Stimulated activated CD4-positive, alpha-beta T cell treated with anti-CD3 and anti-CD28 coated beads, Interleukin-12 subunit alpha, Interleukin-12 subunit beta, amount 100 ng/mL, for 24 hours (primary cell): ENCODE data around the gene MRPL20.
"Not testable (repeated sequence)": the region's sequence is repeated elsewhere in the genome, so short reads cannot be mapped to it uniquely, and the experiment has no call there.

ENCODE experiments used
- DNase-seq, 2 experiments: peaks; one replicate each; pipeline ENCODE4 v3.0.0-alpha.2; 2020; ENCODE audit warnings: low read depth in 2 of 2

The MRPL20 gene

DNA sequence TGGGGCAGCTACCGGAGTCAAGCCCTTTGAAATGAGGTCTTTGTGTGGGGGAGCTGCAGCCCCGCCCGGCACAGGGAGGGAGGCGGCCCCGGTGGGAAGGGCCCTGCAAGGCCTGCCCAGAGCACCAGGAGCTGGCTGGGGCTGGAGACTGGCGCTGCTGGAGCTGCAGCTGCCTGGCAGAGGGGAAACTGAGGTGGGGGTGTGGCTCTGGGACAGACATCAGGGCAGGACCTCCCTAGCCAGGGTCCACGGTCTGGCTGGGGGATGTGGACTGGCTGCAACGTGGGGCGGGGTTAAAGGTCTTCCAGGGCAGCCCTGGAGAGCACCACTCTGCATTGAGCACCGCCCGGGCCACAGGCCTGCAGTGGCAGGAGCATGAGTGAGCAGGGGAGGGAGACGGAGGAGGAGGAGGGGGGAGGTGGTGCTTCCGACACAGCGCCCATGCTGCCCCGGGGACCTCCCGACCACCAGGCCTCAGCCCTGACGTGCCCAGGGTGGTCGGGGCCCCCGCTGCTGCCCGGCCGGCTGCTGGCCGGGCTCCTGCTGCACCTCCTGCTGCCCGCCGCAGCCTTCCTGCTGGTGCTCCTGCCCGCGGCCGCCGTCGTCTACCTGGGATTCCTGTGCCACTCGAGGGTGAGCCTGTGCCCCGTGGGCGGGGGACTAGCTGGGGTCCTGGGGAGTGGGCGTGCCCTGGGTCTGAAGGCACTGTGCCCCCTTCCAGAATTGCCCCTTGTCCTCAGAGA lies 18.8 kb upstream of the MRPL20 start:
- DNase-seq, result no peak

DNA sequence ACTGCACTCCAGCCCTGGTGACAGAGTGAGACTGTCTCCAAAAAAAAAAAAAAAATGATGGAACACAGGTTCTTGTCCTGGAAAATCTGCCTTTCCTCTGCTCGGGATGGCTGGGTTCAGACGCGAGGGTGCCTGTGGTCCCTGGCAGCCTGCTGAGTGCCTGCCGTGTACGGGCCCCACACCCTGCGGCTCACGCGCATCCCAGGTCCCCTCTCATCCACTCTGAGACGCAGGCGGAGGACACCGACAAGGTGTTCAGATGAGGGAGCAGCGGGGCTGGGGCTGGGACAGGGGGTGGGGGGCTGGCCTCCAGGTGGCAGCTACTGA lies 18.3 kb upstream of the MRPL20 start:
- no peak for DNase-seq

DNA sequence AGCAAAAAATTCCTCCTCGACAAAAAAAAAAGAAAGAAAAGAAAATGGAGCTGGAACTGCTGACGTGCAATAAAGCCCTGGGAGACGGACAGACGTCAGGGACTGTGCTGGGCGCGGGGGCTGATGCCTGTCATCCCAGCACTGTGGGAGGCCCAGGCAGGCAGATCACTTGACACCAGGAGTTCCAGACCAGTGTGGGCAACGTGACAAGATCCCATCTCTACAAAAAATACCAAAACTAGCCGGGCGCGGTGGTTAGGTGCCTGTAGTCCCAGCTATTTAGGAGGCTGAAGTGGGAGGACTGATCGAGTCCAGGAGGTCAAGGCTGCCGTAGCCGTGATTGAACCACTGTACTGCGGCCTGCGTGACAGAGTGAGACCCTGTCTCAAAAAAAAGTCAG lies 17.6 kb upstream of the MRPL20 start:
- no peak for DNase-seq

DNA sequence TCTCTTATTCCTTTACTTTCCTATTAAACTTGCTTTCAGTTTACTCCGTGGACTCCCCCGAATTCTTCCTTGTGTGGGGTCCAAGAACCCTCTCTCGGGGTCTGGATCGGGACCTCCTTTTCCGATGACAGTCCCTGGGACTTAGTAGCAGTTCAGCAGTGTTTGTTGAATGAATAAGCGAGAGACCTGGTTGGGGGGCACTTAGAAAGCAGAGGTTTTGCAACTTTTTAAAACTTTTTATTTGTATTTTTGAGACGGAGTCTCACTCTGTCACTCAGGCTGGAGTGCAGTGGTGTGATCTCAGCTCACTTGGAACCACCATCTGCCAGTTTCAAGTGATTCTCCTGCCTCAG lies 16.1 kb upstream of the MRPL20 start:
- no peak for DNase-seq

DNA sequence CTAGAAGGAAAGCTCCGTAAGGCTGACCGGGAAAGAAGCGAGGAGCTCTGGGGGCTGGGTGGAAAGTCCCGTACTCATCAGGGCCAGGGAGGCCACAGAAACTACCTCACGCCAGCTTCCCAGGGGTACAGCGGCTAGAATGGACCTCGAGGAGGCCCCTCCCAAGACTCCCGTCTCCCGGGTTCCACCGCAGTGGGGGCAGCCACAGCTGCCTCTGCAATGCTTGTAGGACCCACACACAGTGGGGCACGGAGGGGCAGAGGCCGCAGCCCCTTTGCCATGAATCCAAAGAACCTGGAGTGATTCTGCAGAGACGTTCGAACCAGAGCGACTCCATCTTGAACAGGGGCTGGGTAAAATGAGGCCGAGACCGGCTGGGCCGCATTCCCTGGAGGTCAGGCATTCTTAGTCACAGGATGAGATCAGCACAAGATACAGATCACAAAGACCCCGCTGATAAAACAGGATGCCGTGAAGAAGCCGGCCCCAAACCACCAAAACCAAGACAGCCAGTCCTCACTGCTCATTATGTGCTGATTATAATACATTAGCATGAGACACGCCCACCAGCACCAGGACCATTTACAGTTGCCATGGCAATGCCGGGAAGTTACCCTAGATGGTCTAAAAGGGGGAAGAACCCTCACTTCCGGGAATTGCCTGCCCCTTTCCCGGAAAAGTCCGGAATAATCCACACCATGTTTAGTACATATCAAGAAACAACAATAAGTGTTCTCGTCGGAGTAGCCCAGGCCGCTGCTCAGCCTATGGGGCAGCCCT lies 15.6 kb upstream of the MRPL20 start:
- no peak for DNase-seq

DNA sequence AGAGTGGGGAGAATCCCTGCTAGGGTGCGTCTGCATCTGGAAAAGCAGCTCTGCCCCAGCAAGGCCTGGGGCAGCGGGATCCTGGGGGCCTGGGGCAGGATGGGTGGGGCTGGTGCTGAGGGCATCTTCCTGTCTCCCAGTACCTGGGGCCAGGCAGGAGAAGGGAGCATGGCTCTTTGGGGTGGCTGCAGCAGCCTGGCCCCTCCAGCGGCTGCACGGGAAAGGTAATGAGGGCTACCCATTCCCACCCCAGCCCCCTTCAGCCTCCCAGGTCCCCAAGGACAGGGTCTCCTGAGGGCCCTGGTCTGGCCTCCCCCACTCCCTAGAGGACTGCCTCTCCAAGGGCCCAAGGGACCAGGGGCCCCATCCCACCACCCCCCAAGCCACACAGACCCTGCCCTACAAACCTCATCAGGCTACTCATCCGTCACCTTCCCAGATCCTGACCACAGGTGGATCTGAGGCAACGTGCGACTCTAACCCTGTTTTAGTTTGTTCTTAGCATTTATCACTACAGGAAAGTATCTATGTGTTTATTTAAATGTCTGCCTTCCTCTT lies 14.9 kb upstream of the MRPL20 start:
- no peak for DNase-seq

DNA sequence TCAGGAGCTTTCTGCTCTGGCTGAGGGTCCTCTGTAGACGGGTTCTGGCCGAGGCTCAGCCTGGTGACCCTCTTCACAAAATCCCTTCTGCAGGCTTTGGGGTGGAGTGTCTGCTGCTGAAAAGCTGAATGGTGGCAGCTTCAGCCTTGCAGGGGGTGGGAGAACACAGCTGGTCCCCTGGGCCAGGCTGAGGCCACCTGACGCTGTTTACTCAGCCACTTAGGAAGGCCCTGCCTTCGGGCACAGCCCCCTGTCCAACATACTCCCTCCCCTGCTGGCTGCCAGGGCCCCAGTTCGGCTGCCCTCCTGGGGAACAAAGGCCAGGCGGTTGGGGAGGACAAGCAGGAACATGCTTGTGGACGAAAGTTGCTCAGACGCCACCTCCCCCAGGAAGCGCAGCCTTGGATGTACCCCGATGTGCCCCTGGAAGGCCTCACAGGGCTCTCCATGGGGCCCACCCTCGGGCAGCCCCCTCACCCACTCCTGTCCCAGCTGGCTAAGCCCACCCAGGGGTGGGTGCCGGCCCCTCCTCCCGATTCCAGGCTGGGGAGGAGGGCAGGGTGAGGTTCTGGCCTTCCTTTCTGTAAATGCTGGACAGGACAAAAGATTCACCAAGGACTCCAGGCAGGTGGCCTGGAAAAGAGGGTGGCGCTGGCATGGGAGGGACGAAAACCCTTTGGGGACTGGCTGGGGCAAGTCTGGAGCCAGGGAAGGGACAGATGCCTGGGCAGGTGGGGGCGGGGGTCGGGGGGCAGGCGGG lies 14.2 kb upstream of the MRPL20 start, which contains the start of gene ANKRD65:
Gene ANKRD65 (minus strand): TSS at position 130 of the 760 bp plus-strand sequence. CDS start 271 bp downstream, outside the sequence.
- no peak for DNase-seq

DNA sequence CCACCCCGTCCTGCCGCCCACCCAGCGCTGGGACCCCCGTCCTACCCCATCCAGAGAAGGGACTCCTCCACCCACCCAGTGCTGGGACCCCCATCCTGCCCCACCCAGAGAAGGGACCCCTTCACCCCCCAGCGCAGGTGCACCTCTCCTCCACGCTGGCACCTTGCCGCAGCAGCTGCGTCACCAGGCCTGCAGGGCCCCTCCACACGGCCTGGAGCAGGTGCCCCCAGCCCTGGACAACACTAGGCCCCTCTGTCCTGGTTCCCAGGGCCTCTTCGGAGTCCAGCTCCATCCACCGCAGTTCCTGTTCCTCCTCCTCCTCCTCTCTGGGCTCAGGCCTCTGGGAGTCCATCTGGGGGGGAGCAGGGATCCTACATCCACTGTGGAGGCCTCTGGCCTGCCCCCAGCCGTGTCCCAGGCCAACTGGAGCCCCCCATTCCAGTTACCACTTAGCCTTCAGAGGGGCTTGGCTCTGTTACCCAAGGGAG lies 13.6 kb upstream of the MRPL20 start:
- no peak for DNase-seq

DNA sequence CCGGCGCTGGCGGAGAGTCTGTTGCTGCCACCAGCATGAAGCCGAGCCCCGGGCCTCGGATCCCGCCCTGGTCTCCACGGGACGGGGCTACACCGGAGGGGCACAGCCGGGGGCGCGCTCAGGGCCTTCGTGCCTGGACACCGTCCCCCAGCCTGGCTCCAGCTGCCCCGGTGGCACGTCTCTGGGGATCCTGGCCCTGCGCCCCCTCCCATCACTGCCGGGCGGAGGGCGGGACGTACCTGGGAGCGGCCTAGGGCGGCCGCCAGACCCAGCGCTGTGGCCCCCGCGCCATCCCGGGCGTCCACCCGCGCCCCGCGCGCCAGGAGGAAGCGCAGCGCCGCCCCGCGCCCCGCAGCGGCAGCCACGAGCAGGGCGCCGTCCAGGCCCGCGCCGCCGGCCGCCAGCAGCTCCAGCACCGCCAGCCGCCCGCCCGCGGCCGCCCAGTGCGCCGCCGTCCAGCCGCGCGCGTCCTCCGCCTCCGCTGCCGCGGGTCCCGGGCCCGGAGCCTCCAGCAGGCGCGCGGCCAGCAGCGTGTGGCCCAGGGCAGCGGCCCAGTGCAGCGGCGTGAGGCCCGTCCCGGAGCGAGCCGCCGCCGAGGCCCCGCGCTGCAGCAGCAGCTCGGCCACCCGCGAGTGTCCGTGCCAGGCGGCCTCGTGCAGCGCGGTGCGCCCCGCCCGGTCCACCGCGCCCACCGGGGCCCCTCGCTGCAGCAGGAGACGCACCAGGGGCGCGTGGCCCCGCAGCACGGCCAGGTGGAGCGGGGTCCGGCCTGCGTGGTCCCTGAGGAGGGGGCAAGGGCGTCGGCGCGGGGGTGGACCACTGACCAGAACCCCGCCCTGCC lies 12.9 kb upstream of the MRPL20 start:
- no peak for DNase-seq

DNA sequence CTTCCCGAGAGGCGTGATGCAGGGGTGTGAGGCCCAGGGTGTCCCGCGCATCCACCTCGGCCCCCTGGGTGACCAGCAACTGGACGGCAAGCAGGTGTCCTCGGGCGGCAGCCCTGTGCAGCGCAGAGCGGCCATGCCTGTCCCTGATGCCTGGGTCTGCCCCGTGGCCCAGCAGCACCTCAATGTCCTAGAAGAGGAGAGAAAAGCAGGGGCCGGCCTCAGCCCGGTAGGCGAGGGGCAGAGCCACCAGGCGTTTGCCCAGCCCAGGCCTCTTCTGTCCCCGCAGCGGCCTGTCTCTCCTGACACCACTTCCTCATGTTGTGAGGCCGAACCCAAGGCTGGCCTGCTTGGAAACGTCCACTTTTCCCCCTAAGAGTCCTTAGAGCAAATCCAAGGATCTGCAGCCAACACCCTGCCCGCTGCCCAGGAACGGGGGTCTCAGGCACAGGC lies 12.3 kb upstream of the MRPL20 start:
- no peak for DNase-seq

DNA sequence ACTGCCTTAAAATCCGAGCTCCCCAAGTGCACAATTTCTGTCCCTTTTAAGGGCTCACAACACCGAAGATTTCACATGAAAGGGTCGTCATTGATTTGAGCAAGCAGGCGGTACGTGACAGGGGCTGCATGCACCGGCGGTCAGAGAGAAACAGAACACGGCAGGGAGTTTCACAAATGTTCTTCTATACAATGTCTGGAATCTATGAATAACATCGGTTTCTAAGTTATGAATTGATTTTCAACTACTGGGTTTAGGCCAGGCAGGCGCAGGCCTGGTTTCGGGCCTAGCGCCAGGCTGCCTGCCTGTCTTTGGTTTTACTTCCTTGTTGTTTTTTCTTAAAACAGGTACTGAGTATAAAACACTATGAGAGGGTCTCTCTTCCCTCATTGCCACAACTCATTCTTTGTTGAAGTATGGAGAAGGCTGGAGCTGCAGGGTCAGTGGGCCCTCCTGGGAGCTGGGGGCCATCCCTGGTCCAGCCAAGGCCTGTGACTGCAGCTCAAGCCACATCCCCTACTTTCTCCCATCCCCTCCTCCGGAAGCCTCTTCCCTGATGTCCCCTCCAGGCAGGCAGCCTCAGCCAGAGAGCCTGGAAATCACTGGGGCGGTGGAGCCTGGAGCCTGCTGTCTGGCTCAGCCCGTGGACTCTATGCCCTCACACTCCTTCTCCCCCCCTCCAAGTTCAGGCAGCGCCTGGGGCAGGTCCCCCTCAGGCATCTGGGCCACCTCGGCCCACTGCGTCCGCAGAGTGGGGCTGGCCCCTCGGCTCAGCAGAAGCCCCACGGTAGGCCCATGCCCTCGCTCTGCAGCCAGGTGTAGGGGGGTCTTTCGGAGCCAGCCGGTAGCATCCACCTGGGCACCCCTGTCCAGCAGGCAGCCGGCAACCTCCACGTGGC lies 11.6 kb upstream of the MRPL20 start:
- no peak for DNase-seq

DNA sequence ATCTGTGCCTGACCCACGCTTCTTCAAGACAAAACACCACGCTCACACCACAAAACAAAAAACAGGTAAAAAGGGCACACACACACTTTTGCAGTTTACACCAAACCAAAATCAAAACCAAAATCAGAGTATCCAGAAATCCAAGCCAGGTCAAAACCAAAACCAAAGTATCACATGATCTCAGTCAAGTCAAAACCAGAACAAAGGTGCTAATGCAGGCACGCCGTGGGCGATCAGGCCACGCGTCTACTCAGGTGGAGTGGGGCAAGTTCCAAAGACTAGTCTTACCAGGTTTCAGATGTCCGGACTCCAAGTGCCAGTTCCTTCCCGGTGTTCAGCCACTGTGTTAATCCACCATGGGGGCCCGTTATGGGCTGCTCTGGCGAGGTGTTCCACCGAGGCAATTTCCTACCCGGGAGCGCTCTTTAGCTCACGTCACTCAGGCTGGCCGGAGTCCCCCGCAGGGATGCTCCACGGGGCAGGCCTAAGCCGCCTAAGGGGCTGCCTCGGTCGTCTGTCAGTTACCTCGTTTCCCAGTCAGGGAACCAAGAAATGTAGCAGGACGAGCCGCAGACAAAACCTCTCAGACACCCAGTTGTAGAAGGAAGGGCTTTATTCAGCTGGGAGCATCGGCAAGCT lies 10.9 kb upstream of the MRPL20 start:
- not testable (repeated sequence) for DNase-seq

DNA sequence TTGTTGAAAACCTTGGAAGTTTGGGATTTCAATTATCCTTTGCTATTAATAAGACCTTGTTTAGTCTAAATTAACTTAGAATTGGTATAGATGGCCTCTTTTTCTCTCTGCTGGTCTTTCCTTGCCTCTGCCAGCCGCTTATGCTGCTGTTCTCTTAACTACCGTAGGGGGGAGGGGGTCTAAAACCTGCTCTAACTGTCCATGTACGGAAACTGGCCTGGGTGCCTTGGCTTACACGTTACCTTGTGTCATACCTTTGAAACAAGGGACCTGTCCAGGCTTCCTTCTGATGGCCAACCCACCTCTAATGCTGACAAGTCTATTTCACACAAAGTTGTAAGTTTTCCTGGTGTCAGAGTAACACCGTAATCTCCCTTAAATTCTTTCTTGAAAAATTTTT lies 10.3 kb upstream of the MRPL20 start:
- not testable (repeated sequence) for DNase-seq

DNA sequence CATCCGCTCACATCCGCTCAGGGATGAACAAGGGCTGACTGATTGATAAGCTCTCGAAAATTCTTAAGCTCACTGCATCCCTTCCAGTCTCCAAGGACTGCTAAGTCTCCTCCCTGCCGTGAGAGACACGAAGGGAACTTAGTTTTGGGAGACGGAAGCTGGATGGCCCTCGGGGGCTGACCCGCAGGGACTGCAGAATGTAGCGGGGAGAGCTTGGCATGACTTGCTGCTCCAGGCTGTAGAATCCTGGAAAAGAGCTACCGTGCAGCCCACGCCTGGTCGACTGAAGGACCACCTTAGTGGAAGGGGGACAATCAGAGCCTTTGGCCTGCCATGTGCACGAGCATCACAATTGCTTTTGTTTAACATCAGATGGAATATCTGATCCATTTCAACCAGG lies 8.7 kb upstream of the MRPL20 start:
- DNase-seq, result no peak

DNA sequence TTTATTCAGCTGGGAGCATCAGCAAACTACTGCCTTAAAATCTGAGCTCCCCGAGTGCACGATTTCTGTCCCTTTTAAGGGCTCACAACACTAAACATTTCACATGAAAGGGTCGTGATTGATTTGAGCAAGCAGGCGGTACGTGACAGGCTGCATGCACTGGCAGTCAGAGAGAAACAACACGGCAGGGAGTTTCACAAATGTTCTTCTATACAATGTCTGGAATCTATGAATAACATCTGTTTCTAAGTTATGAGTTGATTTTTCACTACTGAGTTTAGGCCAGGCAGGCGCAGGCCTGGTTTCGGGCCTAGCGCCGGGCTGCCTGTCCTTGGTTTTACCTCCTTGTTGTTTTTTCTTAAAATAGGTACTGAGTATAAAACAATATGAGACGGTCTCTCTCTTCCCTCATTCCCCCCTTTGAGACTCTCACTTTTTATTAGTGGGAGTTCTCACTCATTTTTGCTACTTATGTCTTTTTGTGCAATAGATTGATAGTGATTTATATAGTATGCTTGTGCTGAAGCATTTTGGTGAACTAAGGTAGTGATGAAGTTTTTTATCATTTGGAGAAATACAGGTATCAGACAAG lies 5.3 kb upstream of the MRPL20 start:
- not testable (repeated sequence) for DNase-seq

DNA sequence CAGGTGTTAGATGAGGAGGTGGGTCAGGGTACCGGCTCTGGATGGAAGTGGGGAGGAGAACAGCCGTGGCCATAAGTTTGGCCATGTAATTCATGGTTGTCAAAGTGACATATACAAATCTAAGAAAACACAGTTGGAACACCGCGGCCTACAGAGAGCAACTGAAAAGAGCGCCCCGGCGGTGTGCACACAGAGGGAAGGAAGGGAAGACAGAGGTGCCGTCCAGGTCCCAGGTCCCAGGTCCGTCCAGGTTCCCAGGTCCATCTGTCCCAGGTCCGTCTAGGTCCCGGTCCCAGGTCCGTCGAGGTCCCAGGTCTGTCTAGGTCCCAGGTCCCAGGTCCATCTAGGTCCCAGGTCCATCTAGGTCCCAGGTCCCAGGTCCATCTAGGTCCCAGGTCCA lies 4.5 kb upstream of the MRPL20 start:
- DNase-seq, result no peak

DNA sequence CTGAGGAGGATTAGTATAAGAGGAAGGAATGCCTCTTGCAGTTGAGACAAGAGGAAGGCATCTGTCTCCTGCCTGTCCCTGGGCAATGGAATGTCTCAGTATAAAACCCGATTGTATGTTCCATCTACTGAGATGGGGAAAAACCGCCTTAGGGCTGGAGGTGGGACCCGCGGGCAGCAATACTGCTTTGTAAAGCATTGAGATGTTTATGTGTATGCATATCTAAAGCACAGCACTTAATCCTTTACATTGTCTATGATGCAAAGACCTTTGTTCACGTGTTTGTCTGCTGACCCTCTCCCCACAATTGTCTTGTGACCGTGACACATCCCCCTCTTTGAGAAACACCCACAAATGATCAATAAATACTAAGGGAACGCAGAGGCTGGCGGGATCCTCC lies 3.1 kb upstream of the MRPL20 start:
- DNase-seq, result not testable (repeated sequence)

DNA sequence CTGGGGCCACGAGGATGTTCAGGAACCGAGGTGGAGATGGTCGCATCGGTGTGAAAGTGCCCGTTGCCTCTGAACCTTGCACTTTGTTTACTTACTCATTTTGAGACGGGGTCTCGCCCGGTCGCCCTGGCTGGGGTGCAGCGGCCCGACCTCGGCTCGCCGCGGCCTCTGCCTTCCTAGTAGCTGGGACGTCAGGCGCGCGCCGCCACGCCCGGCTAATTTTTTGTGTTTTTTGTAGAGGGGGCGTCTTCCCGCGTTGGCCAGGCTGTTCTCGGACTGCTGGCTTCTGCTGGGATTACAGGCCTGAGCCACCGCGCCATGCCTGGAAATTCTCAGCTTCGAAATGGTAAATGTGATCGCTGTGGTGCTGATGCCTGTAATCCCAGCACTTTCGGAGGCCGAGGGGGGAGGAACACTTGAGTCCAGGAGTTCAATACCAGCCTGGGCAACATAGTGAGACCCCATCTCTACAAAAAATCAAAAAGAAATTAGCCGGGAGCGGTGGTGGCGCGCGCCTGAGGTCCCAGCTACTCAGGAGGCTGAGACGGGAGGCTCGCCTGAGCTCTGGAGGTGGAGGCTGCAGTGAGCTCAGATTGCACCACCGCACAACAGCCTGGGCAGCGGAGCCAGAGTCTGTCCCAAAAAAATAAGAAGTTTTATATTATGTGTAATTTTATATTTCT lies 684 bp upstream of the MRPL20 start:
- DNase-seq, result no peak
